HepG2 (cell line): ENCODE data around the gene TMX2.

Experiments used
- CTCF ChIP-seq: sonication (generic); formaldehyde crosslinking; IDR thresholded peaks from 2 replicates; pipeline ENCODE4 v1.5.0; 2020; ENCODE audit warnings: mild to moderate bottlenecking, missing genetic modification reagents, moderate library complexity
- ESRRA ChIP-seq: sonication (generic); formaldehyde crosslinking; IDR thresholded peaks from 2 replicates; pipeline ENCODE4 v1.5.1; 2020; ENCODE audit warnings: mild to moderate bottlenecking, low read depth, missing genetic modification reagents
- FOXM1 ChIP-seq: sonication (generic); formaldehyde crosslinking; IDR thresholded peaks from 2 replicates; pipeline ENCODE4 v1.5.0; 2020; ENCODE audit warnings: missing genetic modification reagents
- KDM1A ChIP-seq: IDR thresholded peaks from 2 replicates; pipeline ENCODE4 v1.6.1; 2016; ENCODE audit warnings: missing compliant biosample characterization
- NFIC ChIP-seq: IDR thresholded peaks from 2 replicates; pipeline ENCODE4 v1.6.1; 2012; ENCODE audit warnings: mild to moderate bottlenecking, low read length, inconsistent platforms
- POLR2A ChIP-seq, 2 experiments: IDR thresholded peaks; 2 replicates each; pipeline ENCODE4 v1.6.1; 2011; ENCODE audit warnings: low read depth in 2 of 2, low read length in 2 of 2, mild to moderate bottlenecking in 1 of 2, moderate library complexity in 1 of 2; ENCODE audit not compliant: insufficient read depth in 1 of 2
- ZEB1 ChIP-seq: IDR thresholded peaks from 2 replicates; pipeline ENCODE4 v1.6.1; 2012; ENCODE audit warnings: mild to moderate bottlenecking, low read depth, inconsistent platforms; ENCODE audit not compliant: insufficient replicate concordance
- ZMAT5 ChIP-seq: sonication (generic); formaldehyde crosslinking; IDR thresholded peaks from 2 replicates; pipeline ENCODE4 v1.5.0; 2020; ENCODE audit warnings: mild to moderate bottlenecking, low read depth, missing genetic modification reagents, borderline replicate concordance
- ZNF350 ChIP-seq: sonication (generic); formaldehyde crosslinking; IDR thresholded peaks from 2 replicates; pipeline ENCODE4 v1.4.0; 2020; ENCODE audit warnings: mild to moderate bottlenecking, low read depth, missing genetic modification reagents, borderline replicate concordance
- ZNF788 ChIP-seq: sonication (generic); formaldehyde crosslinking; IDR thresholded peaks from 2 replicates; pipeline ENCODE4 v1.5.0; 2020; ENCODE audit warnings: mild to moderate bottlenecking, missing genetic modification reagents, borderline replicate concordance
- ZNF841 ChIP-seq: sonication (generic); formaldehyde crosslinking; IDR thresholded peaks from 2 replicates; pipeline ENCODE4 v1.8.1; 2023; ENCODE audit warnings: missing genetic modification reagents, borderline replicate concordance
- ZSCAN9 ChIP-seq: IDR thresholded peaks from 2 replicates; pipeline ENCODE4 v1.6.1; 2016; ENCODE audit warnings: borderline replicate concordance

GRCh38 chr11:57700425-57700824 lies 12.0 kb upstream of the TMX2 start:
- no peak for TF ChIP-seq ZSCAN9 (CRISPR knock-in tag)
- TF ChIP-seq POLR2A (IDR thresholded peaks at IDR 0.05; ENCODE audit: insufficient read depth in 1 of 2, low read depth in 2 of 2, low read length in 2 of 2): no peak
- TF ChIP-seq ZMAT5 (CRISPR knock-in tag): no peak
- TF ChIP-seq CTCF (CRISPR knock-in tag): no peak
- no peak for TF ChIP-seq FOXM1 (CRISPR knock-in tag)
- no peak for TF ChIP-seq KDM1A (CRISPR knock-in tag)
- no peak for TF ChIP-seq ZNF788 (CRISPR knock-in tag)
- no peak for TF ChIP-seq NFIC
- TF ChIP-seq ZEB1: no peak
- TF ChIP-seq ZNF841 (CRISPR knock-in tag): no peak
- no peak for TF ChIP-seq ZNF350 (CRISPR knock-in tag)
- no peak for TF ChIP-seq ESRRA (CRISPR knock-in tag)
